SU-DHL-6 (cell line): ENCODE measurements around the gene SCTR.

Experiments
- CTCF ChIP-seq: fragments of 200-600 bp; sonication (generic); IDR thresholded peaks from one replicate; pipeline ENCODE4 v1.5.1; 2017; ENCODE audit warnings: antibody characterized with exemption, mild to moderate bottlenecking, low read length, moderate library complexity; ENCODE audit not compliant: insufficient read depth, poor library complexity, severe bottlenecking
- EZH2phosphoT487 ChIP-seq: fragments of 200-600 bp; sonication (generic), shearing (Covaris generic); conservative IDR thresholded peaks from 2 replicates; pipeline ENCODE4 v1.6.1; 2018; ENCODE audit warnings: mild to moderate bottlenecking, antibody characterized with exemption, low read length, moderate library complexity, mixed read lengths

GRCh38 chr2:119464981-119465380 lies 59.3 kb downstream of the SCTR start:
- TF ChIP-seq EZH2phosphoT487, result no peak
- TF ChIP-seq CTCF, result no peak
